SK-N-SH (cell line): ENCODE data around the gene ZNF516. TPM values are rescaled to one million over a fixed set of nuclear protein-coding genes. Genes with fewer than 3 reads are reported as not detected.

Source experiments
- CTCF ChIA-PET: fragments of 300-600, 350-600 bp; formaldehyde crosslinking; extraction: SDS; loops from one replicate; lab custom pipeline; 2021; lab: Yijun Ruan, JAX
- POLR2A ChIA-PET: fragments of 350-600 bp; sonication (Branson Sonifier 250); formaldehyde crosslinking; extraction: SDS; loops from one replicate; lab custom pipeline; 2020; ENCODE audit warnings: antibody characterized with exemption, inconsistent platforms; lab: Yijun Ruan, JAX
- DNase-seq: peaks from one replicate; pipeline ENCODE4 v3.0.0; 2012
- H2AFZ ChIP-seq: fragments of 200-600 bp; sonication (generic); 2 replicates; pipeline ENCODE4 v1.8.1; 2016; ENCODE audit warnings: antibody characterized with exemption, mild to moderate bottlenecking, low read depth
- H3F3A ChIP-seq: fragments of 200-600 bp; sonication (generic); replicated peaks from 2 replicates; pipeline ENCODE3; 2016; ENCODE audit warnings: antibody characterized with exemption, mild to moderate bottlenecking; ENCODE audit not compliant: insufficient read depth
- H3K27ac ChIP-seq, 2 experiments: fragments of 200-500 bp in 1 of 2; fragments of 200-600 bp in 1 of 2; sonication (Bioruptor generic) in 1 of 2; sonication (generic), shearing (Covaris generic) in 1 of 2; 2 replicates each; pipeline versions ENCODE4 v1.5.1 to v1.6.1; 2014 to 2016; ENCODE audit warnings: low read depth in 2 of 2, inconsistent platforms in 1 of 2, low read length in 1 of 2, mild to moderate bottlenecking in 1 of 2, mixed read lengths in 1 of 2
- H3K27me3 ChIP-seq: fragments of 200-600 bp; sonication (generic), shearing (Covaris generic); 2 replicates; pipeline ENCODE4 v1.6.1; 2016; ENCODE audit warnings: mixed run types; ENCODE audit not compliant: insufficient read depth
- H3K36me3 ChIP-seq, 2 experiments: fragments of 200-500 bp in 1 of 2; fragments of 200-600 bp in 1 of 2; sonication (Bioruptor generic) in 1 of 2; sonication (generic) in 1 of 2; replicated peaks in 1 of 2; 2 replicates each; pipeline versions ENCODE3 to v1.5.1; 2014 to 2016; ENCODE audit warnings: low read length in 1 of 2, mild to moderate bottlenecking in 1 of 2; ENCODE audit not compliant: insufficient read depth in 2 of 2, control insufficient read depth in 1 of 2
- H3K4me1 ChIP-seq, 2 experiments: fragments of 200-500 bp in 1 of 2; fragments of 200-600 bp in 1 of 2; sonication (Bioruptor generic) in 1 of 2; sonication (generic), shearing (Covaris generic) in 1 of 2; 2 replicates each; pipeline versions ENCODE4 v1.5.1 to v1.6.1; 2014 to 2016; ENCODE audit warnings: low read depth in 1 of 2, low read length in 1 of 2, mixed run types in 1 of 2; ENCODE audit not compliant: insufficient read depth in 2 of 2, control insufficient read depth in 1 of 2
- H3K4me2 ChIP-seq: fragments of 200-600 bp; sonication (generic), shearing (Covaris generic); 2 replicates; pipeline ENCODE4 v1.6.1; 2017; ENCODE audit warnings: mixed run types
- H3K4me3 ChIP-seq, 2 experiments: fragments of 200-500 bp in 1 of 2; fragments of 200-600 bp in 1 of 2; sonication (Bioruptor generic) in 1 of 2; sonication (generic), shearing (Covaris generic) in 1 of 2; 2 replicates each; pipeline versions ENCODE4 v1.5.1 to v1.8.1; 2014 to 2016; ENCODE audit warnings: low read depth in 2 of 2, inconsistent platforms in 1 of 2, low read length in 1 of 2, mild to moderate bottlenecking in 1 of 2, mixed read lengths in 1 of 2, moderate library complexity in 1 of 2
- H3K79me2 ChIP-seq: fragments of 200-600 bp; sonication (generic); 2 replicates; pipeline ENCODE4 v1.8.1; 2017; ENCODE audit warnings: mild to moderate bottlenecking; ENCODE audit not compliant: insufficient read depth
- H3K9ac ChIP-seq: fragments of 200-600 bp; sonication (generic); 2 replicates; pipeline ENCODE4 v1.6.1; 2017; ENCODE audit warnings: mixed run types
- H3K9me2 ChIP-seq: fragments of 200-600 bp; sonication (generic); 2 replicates; pipeline ENCODE4 v1.6.1; 2017; ENCODE audit warnings: mixed run types
- H3K9me3 ChIP-seq: fragments of 200-600 bp; sonication (generic); 2 replicates; pipeline ENCODE4 v1.6.1; 2017; ENCODE audit warnings: mixed run types, mild to moderate bottlenecking, moderate library complexity
- H4K20me1 ChIP-seq: fragments of 200-600 bp; sonication (generic); 2 replicates; pipeline ENCODE4 v1.6.1; 2017; ENCODE audit warnings: mild to moderate bottlenecking, mixed run types; ENCODE audit not compliant: insufficient read depth
- CHD2 ChIP-seq: fragments of 150-350 bp; IDR thresholded peaks from 2 replicates; pipeline ENCODE4 v1.6.1; 2018; ENCODE audit warnings: low read length; ENCODE audit not compliant: partially characterized antibody
- ELF1 ChIP-seq: IDR thresholded peaks from 2 replicates; pipeline ENCODE4 v1.4.0; 2012
- EP300 ChIP-seq, 2 experiments: IDR thresholded peaks; 2 replicates each; pipeline versions ENCODE4 v1.4.0 to v1.6.1; 2012; ENCODE audit warnings: borderline replicate concordance in 1 of 2, low read depth in 1 of 2, low read length in 1 of 2
- EZH2phosphoT487 ChIP-seq: fragments of 200-600 bp; sonication (generic); IDR thresholded peaks from 2 replicates; pipeline ENCODE4 v1.6.1; 2017; ENCODE audit warnings: low read depth, mixed run types, mild to moderate bottlenecking, antibody characterized with exemption, moderate library complexity, borderline replicate concordance
- FOSL2 ChIP-seq: IDR thresholded peaks from 2 replicates; pipeline ENCODE4 v1.4.0; 2012; ENCODE audit warnings: low read depth, mild to moderate bottlenecking, moderate library complexity, borderline replicate concordance
- FOXJ3 ChIP-seq: sonication (generic); formaldehyde crosslinking; IDR thresholded peaks from 2 replicates; pipeline ENCODE4 v1.5.1; 2020; ENCODE audit warnings: mild to moderate bottlenecking, missing genetic modification reagents
- FOXM1 ChIP-seq: IDR thresholded peaks from 2 replicates; pipeline ENCODE4 v1.4.0; 2012; ENCODE audit warnings: low read depth, mild to moderate bottlenecking
- GATA2 ChIP-seq: sonication (generic); formaldehyde crosslinking; IDR thresholded peaks from 2 replicates; pipeline ENCODE4 v1.5.0; 2020; ENCODE audit warnings: mild to moderate bottlenecking, missing genetic modification reagents
- MEF2A ChIP-seq: IDR thresholded peaks from 2 replicates; pipeline ENCODE4 v1.4.0; 2012; ENCODE audit warnings: low read depth, borderline replicate concordance
- NFIC ChIP-seq: IDR thresholded peaks from 2 replicates; pipeline ENCODE4 v1.4.0; 2012; ENCODE audit warnings: borderline replicate concordance
- NRF1 ChIP-seq: IDR thresholded peaks from 2 replicates; pipeline ENCODE4 v1.6.1; 2012; ENCODE audit warnings: low read depth, mild to moderate bottlenecking, low read length
- POLR2AphosphoS5 ChIP-seq: IDR thresholded peaks from 2 replicates; pipeline ENCODE4 v1.6.1; 2012; ENCODE audit warnings: low read depth, low read length
- RCOR1 ChIP-seq: fragments of 150-350 bp; IDR thresholded peaks from 2 replicates; pipeline ENCODE4 v1.6.1; 2017; ENCODE audit warnings: antibody characterized with exemption, low read length
- RFX5 ChIP-seq: IDR thresholded peaks from 2 replicates; pipeline ENCODE4 v1.6.1; 2012; ENCODE audit warnings: mild to moderate bottlenecking, improper control_type of control experiment, low read length
- RXRA ChIP-seq: IDR thresholded peaks from 2 replicates; pipeline ENCODE4 v1.4.0; 2012; ENCODE audit warnings: low read depth, mild to moderate bottlenecking, borderline replicate concordance
- SIN3A ChIP-seq: IDR thresholded peaks from 2 replicates; pipeline ENCODE4 v1.6.1; 2012; ENCODE audit warnings: low read depth, mild to moderate bottlenecking, low read length, moderate library complexity, borderline replicate concordance
- SMC3 ChIP-seq: IDR thresholded peaks from 2 replicates; pipeline ENCODE4 v1.6.1; 2012; ENCODE audit warnings: low read depth, low read length, improper control_type of control experiment
- TAF1 ChIP-seq: IDR thresholded peaks from 2 replicates; pipeline ENCODE4 v1.6.1; 2012; ENCODE audit warnings: low read depth, mild to moderate bottlenecking, low read length, moderate library complexity, borderline replicate concordance
- TCF12 ChIP-seq: IDR thresholded peaks from 2 replicates; pipeline ENCODE4 v1.4.0; 2012
- TEAD4 ChIP-seq: IDR thresholded peaks from 2 replicates; pipeline ENCODE4 v1.4.0; 2012; ENCODE audit warnings: mild to moderate bottlenecking, borderline replicate concordance; ENCODE audit not compliant: insufficient read depth
- WGBS: methylation state at CpG from one replicate; pipeline ENCODE4 v1.1.6; 2017; ENCODE audit warnings: low lambda C conversion rate; 5-methylcytosine and 5-hydroxymethylcytosine counted together
- polyA plus RNA-seq, 3 experiments: library from polyadenylated mRNA; depleted of rRNA; stranded (reverse); fragments of >200 nt; gene quantifications; 2 replicates each; pipeline ENCODE4 v1.2.3, GENCODE V29; 2012
- TF ChIP-seq, protein P1 (sequence below): IDR thresholded peaks from 2 replicates; pipeline ENCODE4 v1.4.0; 2012; ENCODE audit warnings: low read depth
- TF ChIP-seq, protein P2 (sequence below): fragments of 150-350 bp; IDR thresholded peaks from 2 replicates; pipeline ENCODE4 v1.6.1; 2017; ENCODE audit warnings: antibody characterized with exemption, low read length, low read depth, borderline replicate concordance
- TF ChIP-seq, protein P3 (sequence below): fragments of 200-600 bp; sonication (generic); IDR thresholded peaks from 2 replicates; pipeline ENCODE4 v1.6.1; 2017; ENCODE audit warnings: antibody characterized with exemption, mild to moderate bottlenecking, moderate library complexity
- TF ChIP-seq, protein P4 (sequence below): IDR thresholded peaks from 2 replicates; pipeline ENCODE4 v1.4.0; 2012; ENCODE audit warnings: low read depth, borderline replicate concordance
- TF ChIP-seq, protein P5 (sequence below): fragments of 150-350 bp; IDR thresholded peaks from 2 replicates; pipeline ENCODE4 v1.6.1; 2016; ENCODE audit warnings: mild to moderate bottlenecking, low read depth, low read length
- TF ChIP-seq, protein P6 (sequence below): IDR thresholded peaks from 2 replicates; pipeline ENCODE4; 2012

The ZNF516 gene
- polyA plus RNA-seq, 1 of the 3 experiments (the other 2 are of a cell fraction) = 4.4 TPM

DNA sequence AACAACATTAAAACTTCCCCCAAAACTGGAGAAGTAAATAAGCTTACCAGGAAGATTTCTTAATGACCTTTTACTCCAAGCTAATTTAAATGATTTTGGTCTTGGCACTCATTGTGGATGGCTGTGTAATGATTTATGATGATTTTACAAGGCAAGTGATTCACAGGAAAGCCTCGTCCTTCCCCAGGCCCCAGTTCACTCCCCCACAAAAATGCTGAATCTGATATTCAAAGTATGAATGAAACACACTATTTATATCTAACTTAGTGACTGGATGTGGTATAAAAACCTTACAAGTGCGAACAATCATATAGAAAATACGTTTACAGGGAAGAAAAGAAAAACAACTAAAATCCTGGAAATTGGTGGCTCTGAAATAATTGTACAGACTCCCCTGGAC, 49.8 kb downstream of the ZNF516 start:
- WGBS = 24% methylated on average over 3 of the region's 3 CpGs
- Histone ChIP-seq H3K4me3 (no peak overlapping the region), H2AFZ (no peak overlapping the region), H3K9me3 (no peaks in the 10 kb centered on the region), H3K27me3 (no peaks in the 10 kb centered on the region), H3K79me2 (peaks cover 42% of the 10 kb centered on the region), H3K36me3 (peaks cover 0 to 2% of the 10 kb centered on the region in 2 experiments), H3K27ac (peak overlapping the region; percentile 31 to 52; a peak in 3 of 4 replicates), H3K9ac (peak overlapping the region; percentile 21; the same call in 1 of the 2 replicates), H3K4me1 (peaks cover 14 to 48% of the 10 kb centered on the region in 2 experiments; a peak in 3 of 4 replicates), H4K20me1 (peaks cover 6% of the 10 kb centered on the region; the same call in 1 of the 2 replicates), H3K4me2 (peak overlapping the region; percentile 25), H3F3A (peaks cover 5% of the 10 kb centered on the region), H3K9me2 (no peaks in the 10 kb centered on the region)
- ChIA-PET POLR2A (no interaction called here), CTCF (interaction anchor here (1.4 kb wide), 1 partner anchor 46 kb away, joined by 4 read pairs; no protein-coding TSS in a partner anchor)
- no peak for DNase-seq
- TF ChIP-seq EP300 (IDR thresholded peaks at IDR 0.05; ENCODE audit: borderline replicate concordance in 1 of 2, low read depth in 1 of 2, low read length in 1 of 2) (peak in 1 of 2 experiments; percentile 54; a peak in 2 of 4 replicates), TEAD4 (peak; percentile 39; the same call in 1 of the 2 replicates), RFX5 (no peak), NFIC (peak; percentile 40; the same call in 1 of the 2 replicates), RXRA (peak; percentile 38; the same call in 1 of the 2 replicates), NRF1 (no peak), TCF12 (peak; percentile 45; the same call in 1 of the 2 replicates), EZH2phosphoT487 (no peak), SIN3A (no peak), TAF1 (no peak), RCOR1 (no peak), FOSL2 (peak; percentile 61; the same call in 1 of the 2 replicates), GATA2 (no peak), MEF2A (peak; percentile 22; the same call in 1 of the 2 replicates), CHD2 (no peak), FOXJ3 (CRISPR knock-in tag) (no peak), FOXM1 (no peak), ELF1 (no peak), SMC3 (no peak), POLR2AphosphoS5 (no peak)
- TF ChIP-seq, protein P1, sequence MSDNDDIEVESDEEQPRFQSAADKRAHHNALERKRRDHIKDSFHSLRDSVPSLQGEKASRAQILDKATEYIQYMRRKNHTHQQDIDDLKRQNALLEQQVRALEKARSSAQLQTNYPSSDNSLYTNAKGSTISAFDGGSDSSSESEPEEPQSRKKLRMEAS = no peak
- TF ChIP-seq, protein P2, sequence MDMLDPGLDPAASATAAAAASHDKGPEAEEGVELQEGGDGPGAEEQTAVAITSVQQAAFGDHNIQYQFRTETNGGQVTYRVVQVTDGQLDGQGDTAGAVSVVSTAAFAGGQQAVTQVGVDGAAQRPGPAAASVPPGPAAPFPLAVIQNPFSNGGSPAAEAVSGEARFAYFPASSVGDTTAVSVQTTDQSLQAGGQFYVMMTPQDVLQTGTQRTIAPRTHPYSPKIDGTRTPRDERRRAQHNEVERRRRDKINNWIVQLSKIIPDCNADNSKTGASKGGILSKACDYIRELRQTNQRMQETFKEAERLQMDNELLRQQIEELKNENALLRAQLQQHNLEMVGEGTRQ = no peak
- TF ChIP-seq, protein P3, sequence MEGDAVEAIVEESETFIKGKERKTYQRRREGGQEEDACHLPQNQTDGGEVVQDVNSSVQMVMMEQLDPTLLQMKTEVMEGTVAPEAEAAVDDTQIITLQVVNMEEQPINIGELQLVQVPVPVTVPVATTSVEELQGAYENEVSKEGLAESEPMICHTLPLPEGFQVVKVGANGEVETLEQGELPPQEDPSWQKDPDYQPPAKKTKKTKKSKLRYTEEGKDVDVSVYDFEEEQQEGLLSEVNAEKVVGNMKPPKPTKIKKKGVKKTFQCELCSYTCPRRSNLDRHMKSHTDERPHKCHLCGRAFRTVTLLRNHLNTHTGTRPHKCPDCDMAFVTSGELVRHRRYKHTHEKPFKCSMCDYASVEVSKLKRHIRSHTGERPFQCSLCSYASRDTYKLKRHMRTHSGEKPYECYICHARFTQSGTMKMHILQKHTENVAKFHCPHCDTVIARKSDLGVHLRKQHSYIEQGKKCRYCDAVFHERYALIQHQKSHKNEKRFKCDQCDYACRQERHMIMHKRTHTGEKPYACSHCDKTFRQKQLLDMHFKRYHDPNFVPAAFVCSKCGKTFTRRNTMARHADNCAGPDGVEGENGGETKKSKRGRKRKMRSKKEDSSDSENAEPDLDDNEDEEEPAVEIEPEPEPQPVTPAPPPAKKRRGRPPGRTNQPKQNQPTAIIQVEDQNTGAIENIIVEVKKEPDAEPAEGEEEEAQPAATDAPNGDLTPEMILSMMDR = no peak
- TF ChIP-seq, protein P4, sequence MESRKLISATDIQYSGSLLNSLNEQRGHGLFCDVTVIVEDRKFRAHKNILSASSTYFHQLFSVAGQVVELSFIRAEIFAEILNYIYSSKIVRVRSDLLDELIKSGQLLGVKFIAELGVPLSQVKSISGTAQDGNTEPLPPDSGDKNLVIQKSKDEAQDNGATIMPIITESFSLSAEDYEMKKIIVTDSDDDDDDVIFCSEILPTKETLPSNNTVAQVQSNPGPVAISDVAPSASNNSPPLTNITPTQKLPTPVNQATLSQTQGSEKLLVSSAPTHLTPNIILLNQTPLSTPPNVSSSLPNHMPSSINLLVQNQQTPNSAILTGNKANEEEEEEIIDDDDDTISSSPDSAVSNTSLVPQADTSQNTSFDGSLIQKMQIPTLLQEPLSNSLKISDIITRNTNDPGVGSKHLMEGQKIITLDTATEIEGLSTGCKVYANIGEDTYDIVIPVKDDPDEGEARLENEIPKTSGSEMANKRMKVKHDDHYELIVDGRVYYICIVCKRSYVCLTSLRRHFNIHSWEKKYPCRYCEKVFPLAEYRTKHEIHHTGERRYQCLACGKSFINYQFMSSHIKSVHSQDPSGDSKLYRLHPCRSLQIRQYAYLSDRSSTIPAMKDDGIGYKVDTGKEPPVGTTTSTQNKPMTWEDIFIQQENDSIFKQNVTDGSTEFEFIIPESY = no peak
- TF ChIP-seq, protein P5, sequence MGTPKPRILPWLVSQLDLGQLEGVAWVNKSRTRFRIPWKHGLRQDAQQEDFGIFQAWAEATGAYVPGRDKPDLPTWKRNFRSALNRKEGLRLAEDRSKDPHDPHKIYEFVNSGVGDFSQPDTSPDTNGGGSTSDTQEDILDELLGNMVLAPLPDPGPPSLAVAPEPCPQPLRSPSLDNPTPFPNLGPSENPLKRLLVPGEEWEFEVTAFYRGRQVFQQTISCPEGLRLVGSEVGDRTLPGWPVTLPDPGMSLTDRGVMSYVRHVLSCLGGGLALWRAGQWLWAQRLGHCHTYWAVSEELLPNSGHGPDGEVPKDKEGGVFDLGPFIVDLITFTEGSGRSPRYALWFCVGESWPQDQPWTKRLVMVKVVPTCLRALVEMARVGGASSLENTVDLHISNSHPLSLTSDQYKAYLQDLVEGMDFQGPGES = no peak
- TF ChIP-seq, protein P6, sequence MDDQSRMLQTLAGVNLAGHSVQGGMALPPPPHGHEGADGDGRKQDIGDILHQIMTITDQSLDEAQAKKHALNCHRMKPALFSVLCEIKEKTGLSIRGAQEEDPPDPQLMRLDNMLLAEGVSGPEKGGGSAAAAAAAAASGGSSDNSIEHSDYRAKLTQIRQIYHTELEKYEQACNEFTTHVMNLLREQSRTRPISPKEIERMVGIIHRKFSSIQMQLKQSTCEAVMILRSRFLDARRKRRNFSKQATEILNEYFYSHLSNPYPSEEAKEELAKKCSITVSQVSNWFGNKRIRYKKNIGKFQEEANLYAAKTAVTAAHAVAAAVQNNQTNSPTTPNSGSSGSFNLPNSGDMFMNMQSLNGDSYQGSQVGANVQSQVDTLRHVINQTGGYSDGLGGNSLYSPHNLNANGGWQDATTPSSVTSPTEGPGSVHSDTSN = peak; percentile 86
